ENCODE results near the gene RAG1. TPM values are rescaled to one million over a fixed set of nuclear protein-coding genes. Genes with fewer than 3 reads are reported as not detected.
"Not testable (repeated sequence)": the region's sequence is repeated elsewhere in the genome, so short reads cannot be mapped to it uniquely, and the experiment has no call there.

Gene RAG1
- 0.17 and 0.19 TPM in 2 replicates for total RNA-seq (2014; rRNA removed; shearing (Covaris generic))
- 0.14 and 0.18 TPM in 2 replicates for polyA plus RNA-seq (2015; cell fraction: cytosol; rRNA removed)
- 0.16 and 0.28 TPM in 2 replicates for polyA plus RNA-seq (2015; cell fraction: nucleus; rRNA removed)

DNA sequence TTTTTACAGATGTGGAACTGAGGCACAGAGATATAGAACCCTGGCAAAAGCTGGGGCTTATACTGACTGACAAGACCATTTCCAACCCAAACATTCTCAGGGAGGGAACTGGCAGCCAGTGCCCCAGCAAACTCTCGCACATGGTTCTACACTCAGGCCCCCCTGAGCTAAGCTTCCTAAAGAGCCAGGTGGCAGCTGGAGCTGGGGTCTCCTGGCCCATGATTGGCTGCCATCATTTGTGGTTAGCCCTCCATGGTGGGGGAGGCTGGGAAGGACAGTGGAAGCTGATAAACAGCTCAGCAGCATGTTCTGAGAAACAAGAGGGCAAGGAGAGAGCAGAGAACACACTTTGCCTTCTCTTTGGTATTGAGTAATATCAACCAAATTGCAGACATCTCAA is at the start of gene RAG1:
Gene RAG1 (plus strand): TSS at position 314 of the 400 bp plus-strand sequence. CDS start 5,298 bp downstream, outside the sequence.
- DNase-seq (ENCODE audit: low read depth) = no peak

DNA sequence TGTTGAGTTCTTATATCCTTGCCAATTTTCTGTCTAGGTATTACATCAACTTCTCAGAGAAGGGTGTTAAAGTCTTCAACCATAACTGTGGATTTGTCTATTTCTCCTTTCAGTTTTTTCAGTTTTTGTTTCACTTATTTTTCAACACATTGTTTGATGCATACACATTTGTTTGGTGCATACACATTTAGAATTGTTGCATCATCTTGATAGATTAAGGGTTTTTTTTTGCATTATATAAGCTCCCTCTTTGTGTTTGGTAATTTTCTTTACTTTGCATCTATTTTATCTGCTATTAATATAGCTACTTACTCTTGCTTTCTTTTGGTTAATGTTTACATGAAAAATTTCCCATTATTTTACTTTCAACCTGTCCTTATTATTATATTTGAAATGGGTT is 37.0 kb upstream of the RAG1 start:
- DNase-seq (ENCODE audit: low read depth) = no peak

DNA sequence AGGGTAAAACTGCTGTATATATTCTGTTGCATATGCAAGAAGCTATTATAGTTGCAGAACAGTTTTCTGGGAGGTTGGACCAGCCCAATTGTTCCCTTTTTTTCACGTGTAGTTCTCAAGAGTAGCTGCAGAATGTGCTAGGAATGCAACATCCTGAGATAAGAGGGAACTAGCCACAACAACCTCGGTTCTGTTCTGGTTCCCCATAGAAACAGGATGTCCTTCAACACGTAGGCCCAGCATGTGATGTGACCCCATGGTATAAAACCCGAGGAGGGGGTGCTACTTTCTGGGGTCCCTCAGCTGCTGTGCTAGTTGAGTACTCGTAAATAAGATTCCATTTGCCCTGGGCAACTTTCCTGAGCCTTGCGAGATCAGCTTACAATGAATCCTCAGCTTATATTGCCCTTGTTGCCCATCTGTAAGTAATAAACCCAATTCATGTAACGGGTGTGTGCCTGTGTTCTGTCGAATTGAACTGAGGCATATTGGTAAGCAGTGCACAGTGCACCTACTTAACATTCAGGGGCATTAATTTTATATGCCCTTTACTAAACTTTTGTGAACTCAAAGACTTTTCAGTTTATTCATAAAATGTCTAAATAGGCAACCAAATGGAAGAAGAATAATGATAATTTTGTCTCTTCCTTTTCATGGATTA is 34.7 kb upstream of the RAG1 start:
- DNase-seq (ENCODE audit: low read depth) = no peak

DNA sequence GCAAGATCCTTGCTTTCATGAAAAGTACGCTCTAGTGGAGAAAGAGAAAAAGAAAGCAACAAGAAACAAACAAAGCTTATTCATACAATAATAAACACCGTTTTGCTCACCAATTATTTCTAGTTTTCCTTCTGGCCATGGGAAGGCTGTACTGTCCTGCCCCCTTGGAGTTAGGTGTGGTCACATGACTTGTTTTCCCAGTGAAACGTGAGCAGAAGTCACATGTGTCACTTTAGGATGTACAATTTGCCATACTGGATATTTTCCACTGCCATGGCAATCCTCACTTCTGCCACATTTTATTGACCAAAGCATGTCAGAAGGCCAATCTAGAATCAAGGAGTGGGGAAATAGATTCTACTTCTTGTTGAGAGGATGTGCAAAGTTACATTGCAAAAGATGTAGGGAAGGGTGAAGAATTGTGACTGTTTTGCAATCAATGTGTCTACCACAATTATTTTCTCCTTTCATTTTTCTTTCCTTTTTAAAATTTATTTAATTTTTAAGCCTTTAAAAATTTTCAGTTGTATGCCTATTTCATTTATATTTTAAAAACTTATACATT is 33.4 kb upstream of the RAG1 start:
- no peak for DNase-seq (ENCODE audit: low read depth)

DNA sequence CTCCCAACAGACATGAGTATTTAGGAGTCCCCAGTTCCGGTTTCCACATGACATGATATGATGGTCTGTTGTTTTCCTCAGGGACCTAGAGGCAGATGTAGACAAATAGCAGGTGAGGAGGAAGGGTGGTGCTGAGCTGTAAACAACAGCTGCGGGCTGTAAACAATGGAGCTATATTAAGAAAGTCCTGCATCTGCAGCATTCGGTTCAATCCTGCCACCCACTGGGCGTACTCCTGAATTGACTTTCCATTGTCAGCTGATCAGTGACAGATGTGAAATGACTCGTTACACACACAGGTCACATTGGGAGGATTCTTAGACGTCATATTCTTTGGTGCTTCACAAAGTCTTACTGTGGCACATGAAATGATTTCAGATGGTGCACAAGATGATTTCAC is 26.8 kb upstream of the RAG1 start:
- DNase-seq (ENCODE audit: low read depth) = peak; percentile 48

DNA sequence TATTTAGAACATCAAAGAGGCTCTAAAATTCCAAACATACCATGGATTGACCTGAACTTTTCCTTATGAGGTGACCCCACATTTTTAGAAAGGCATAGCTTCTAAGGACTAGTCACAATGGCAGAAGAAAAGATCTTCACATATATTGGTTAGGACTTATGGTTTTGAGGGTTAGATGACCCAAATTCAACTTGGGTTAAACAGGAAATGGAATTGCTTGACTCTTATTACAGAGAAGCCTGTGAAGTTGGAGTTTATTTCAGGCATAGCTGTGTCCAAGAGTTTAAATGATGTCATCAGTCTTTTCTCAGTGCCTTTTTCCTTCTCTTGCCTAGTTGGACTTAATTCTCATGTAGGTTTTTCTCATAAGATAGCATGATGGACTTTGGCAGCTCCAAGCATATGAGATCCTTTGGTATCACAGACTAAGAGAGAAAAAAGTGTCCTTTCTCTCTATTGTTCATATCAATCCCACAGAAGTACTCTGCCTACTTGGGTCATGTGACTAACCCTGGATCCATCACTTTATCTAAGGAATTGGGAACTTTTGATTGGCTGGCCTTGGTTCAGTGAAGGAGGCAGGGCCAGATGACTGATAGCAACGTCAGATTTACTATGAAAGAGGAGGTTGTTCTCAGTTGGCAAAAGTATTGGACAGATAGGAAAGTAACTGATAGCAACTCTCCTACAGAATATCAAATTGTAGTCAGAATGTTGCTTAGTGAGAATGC is 17.3 kb upstream of the RAG1 start:
- DNase-seq (ENCODE audit: low read depth) = no peak

DNA sequence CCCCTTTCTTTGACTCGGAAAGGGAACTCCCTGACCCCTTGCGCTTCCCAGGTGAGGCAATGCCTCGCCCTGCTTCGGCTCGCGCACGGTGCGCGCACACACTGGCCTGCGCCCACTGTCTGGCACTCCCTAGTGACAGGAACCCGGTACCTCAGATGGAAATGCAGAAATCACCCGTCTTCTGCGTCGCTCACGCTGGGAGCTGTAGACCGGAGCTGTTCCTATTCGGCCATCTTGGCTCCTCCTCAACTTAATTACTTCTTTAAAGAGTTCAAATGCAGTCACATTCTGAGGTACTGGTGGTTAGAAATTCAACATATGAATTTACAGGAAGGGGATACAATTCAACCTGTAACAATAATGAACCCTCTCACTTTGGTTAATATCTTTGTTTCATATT is 10.4 kb upstream of the RAG1 start:
- DNase-seq (ENCODE audit: low read depth) = not testable (repeated sequence)

DNA sequence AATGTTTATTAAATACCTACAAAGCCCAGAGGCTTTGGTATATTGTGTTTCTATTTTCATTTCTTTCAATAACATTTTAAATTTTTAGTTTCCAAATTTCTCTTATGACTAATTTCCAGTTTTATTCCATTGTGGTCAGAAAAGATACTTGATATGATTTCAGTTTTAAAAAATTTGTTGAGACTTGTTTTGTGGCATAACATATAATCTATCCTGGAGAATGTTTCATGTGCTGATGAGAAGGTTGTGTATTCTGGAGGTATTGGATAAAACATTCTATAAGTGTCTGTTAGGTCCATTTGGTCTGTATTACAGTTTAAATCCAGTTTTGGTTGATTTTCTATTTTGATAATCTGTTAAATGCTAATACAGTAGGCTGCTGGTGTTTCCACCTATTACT is 9.8 kb upstream of the RAG1 start:
- DNase-seq (ENCODE audit: low read depth) = no peak

DNA sequence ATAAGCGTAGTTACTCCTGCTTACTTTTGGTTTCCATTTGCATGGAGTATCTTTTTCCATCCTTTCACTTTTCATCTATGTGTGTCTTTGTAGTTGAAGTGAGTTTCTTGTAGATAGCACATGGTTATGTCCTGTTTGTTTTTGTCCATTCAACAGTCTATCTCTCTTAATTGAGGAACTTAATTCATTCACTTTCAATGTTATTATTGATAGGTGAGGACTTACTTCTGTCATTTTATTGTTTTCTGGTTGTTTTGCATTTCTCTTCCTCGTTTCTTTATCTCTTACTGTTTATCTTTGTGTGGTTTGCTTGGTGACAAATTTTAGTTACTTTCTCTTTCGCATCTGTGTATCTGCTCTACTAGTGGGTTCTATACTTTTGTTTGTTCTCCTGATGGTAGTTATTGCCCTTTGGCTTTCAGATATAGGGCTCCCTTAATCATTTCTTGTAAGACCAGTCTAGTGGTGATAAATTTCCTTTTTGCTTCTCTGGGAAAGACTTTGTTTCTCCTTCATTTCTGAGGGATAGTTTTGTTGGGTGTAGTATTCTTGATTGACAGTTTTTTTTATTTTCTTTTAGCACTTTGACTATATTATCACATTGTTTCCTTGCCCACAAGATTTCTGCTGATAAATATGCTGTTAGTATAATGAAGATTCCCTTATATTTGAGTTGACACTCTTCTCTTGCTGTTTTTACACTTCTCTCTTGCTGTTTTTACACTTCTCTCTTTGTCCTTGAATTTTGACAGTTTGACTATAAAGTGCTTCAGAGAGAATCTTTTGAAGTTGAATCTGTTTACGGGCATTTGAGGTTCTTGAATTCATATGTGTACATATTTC is 9.0 kb upstream of the RAG1 start:
- no peak for DNase-seq (ENCODE audit: low read depth)

DNA sequence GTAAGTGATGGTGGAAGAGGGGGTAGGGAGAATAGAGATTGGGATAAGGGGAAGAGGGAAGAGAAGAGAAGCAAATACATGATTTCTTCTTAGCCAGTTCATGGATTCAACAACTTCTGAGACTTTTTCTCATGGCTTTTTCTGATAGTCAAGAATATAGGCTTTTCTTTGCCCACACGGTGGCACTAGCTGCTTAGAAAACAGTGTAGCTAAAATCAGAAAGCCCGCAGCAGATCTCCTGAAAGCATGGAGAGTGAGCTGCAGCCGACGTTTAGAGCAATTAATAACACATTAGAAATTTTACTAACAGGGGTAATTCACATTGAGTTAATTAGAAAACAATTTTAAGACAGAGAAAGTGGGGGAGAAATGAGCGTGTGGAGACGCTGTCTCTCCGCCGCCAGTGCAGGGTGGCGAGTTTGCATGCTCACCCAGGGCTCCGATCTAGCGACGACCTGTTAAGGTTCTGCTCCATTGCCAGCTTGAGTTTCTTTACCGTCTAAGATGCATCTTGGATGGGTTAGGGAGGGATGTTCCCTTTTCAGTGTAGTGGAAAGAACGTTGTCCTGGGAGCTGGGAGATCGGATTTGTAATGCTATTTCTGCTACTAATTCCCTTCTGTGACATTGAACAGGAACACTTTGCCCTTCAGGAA is 3.3 kb upstream of the RAG1 start:
- DNase-seq (ENCODE audit: low read depth) = peak; percentile 40

DNA sequence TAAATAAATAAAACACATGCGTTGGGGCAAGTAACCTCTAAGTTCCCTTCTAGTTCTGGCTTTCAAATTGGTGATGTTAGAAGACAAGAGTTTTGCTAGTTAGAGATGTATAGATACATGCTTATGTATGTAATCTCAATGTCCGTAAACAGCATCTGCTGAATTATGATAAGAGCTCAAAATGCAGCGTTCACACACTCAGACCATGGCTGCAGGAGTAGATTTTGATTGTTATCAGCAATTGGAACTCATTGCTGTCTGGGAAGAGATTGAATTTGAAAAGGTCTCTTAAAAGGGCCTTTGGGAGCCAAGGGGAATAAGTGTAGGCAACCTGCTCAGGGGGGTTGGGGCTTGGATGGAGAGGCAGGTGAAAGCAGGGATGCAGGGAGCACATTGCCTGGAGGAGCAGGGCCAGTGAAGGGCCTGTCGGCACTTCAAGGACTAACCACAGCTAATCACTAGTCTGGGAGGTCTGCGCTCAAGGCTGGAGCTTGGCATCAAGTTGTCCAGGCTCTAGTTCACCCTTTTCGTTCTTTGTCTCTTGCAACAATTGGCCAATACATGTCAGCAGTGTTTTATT is 2.7 kb upstream of the RAG1 start:
- DNase-seq (ENCODE audit: low read depth) = no peak

DNA sequence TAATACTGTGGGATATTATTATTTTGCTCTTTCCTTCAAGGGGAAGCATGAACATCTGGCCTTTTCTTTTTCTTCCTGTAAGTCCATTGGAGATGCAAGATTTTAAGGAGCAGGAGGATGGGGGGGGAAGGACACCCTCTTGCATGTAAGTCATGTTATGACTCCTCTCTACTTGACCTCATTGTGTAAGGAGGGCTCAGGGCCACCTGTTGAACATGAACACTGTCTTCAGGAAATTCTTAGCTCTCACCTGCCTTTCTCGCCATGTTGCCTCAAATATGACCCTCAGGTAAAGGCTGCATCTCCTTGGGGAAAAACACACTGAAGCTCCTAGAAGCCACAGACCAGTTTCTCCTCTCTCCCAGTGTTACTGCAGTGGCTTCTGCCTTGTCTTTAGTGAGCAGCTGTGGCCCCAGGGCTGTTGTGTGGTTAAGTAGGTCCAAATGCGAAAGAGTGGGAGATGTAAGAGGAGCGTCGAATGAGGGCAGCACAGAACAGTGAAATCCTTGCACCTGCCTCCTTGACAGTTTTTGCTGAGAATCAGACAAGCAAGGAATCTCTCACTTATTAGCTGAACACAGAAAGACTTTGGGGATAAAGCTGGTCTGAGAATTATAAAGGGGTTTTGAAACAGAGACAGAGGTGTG is 1.3 kb upstream of the RAG1 start:
- no peak for DNase-seq (ENCODE audit: low read depth)

DNA sequence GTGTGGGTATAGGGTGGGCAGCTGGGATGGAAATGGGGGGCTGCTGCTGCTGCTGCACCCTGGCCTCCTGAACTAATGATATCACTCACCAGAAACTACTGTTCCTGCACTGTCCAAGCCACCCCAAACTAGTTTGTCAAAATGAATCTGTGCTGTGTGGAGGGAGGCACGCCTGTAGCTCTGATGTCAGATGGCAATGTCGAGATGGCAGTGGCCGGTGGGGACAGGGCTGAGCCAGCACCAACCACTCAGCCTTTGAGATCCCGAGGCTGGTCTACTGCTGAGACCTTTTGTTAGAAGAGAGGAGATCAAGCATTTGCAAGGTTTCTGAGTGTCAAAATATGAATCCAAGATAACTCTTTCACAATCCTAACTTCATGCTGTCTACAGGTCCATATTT is 1.3 kb downstream of the RAG1 start:
- no peak for DNase-seq (ENCODE audit: low read depth)

DNA sequence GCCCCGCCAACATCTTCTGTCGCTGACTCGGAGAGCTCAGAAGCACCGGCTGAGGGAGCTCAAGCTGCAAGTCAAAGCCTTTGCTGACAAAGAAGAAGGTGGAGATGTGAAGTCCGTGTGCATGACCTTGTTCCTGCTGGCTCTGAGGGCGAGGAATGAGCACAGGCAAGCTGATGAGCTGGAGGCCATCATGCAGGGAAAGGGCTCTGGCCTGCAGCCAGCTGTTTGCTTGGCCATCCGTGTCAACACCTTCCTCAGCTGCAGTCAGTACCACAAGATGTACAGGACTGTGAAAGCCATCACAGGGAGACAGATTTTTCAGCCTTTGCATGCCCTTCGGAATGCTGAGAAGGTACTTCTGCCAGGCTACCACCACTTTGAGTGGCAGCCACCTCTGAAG is 6.7 kb downstream of the RAG1 start:
- no peak for DNase-seq (ENCODE audit: low read depth)

DNA sequence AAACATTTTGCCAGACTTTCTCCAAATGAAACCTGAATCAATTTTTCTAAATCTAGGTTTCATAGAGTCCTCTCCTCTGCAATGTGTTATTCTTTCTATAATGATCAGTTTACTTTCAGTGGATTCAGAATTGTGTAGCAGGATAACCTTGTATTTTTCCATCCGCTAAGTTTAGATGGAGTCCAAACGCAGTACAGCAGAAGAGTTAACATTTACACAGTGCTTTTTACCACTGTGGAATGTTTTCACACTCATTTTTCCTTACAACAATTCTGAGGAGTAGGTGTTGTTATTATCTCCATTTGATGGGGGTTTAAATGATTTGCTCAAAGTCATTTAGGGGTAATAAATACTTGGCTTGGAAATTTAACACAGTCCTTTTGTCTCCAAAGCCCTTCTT is 9.6 kb downstream of the RAG1 start:
- DNase-seq (ENCODE audit: low read depth) = no peak

DNA sequence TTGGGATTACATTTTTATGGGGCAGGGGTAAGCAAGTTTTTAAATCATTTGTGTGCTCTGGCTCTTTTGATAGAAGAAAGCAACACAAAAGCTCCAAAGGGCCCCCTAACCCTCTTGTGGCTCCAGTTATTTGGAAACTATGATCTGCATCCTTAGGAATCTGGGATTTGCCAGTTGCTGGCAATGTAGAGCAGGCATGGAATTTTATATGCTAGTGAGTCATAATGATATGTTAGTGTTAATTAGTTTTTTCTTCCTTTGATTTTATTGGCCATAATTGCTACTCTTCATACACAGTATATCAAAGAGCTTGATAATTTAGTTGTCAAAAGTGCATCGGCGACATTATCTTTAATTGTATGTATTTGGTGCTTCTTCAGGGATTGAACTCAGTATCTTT is 10.1 kb downstream of the RAG1 start:
- no peak for DNase-seq (ENCODE audit: low read depth)

DNA sequence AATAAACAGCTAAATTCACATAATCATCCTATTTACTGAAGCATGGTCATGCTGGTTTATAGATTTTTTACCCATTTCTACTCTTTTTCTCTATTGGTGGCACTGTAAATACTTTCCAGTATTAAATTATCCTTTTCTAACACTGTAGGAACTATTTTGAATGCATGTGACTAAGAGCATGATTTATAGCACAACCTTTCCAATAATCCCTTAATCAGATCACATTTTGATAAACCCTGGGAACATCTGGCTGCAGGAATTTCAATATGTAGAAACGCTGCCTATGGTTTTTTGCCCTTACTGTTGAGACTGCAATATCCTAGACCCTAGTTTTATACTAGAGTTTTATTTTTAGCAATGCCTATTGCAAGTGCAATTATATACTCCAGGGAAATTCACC is 10.7 kb downstream of the RAG1 start:
- DNase-seq (ENCODE audit: low read depth) = no peak

DNA sequence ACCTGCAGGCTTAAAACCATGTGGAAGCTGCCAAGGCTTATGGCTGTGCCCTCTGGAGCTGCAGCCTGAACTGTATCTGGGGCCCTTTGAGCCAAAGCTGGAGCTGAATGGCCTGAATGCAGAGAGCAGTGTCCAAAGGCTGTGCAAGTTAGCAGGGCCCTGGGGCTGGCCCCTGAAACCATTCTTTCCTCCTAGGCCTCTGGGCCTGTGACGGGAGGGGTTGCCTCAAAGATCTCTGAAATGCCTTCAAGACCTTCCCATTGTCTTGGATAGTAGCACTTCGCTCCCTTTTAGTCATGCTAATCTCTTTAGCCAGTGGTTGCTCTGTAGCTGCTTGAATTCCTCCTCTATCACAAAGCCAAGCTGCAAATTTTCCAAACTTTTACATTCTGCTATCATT is 13.7 kb downstream of the RAG1 start:
- no peak for DNase-seq (ENCODE audit: low read depth)

DNA sequence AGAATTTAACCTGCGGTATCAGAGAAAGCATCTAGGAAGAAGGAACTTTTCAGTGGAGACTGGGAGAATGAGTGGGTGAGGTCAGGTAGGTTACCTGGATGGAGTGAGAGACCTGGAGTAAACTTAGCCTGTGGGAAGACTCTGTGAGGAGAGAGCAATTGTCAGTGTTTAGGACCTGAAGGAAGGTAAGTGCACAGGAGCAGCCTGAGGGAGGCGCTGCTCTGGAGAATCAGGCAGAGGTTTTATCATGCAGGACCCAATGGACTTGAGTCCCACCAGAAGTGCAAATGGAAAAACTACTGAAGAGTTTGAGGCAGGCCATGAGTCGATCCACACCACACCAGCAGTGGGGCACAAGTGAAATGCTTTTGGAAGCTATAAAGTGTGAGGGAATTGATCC is 15.9 kb downstream of the RAG1 start:
- no peak for DNase-seq (ENCODE audit: low read depth)

DNA sequence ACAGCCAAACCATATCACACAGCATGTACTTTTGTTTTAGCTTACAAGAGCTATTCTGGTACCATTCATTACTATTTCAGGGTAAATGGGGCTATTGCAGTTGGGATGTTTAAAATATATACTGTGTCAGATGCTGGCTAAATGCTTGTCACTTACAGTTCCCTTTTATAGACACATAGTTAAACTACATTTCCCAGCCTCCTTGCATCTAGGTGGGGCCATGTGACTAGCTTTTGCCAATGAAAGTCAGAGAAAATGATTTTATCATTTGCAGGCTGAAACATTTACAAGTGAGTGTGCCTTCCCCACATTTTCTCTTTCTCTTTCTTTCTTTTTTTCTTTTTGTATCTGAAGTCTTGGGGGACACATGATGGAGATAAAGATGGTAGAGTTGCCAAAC is 18.7 kb downstream of the RAG1 start:
- DNase-seq (ENCODE audit: low read depth) = no peak
